Measurements from ENCODE around the gene COL23A1.
"Not testable (repeated sequence)": the region's sequence is repeated elsewhere in the genome, so short reads cannot be mapped to it uniquely, and the experiment has no call there.

The COL23A1 gene

GRCh38 chr5:178265746-178266145 is 324.4 kb downstream of the COL23A1 start:
- no peak for DNase-seq (ENCODE audit: low read depth)

DNA sequence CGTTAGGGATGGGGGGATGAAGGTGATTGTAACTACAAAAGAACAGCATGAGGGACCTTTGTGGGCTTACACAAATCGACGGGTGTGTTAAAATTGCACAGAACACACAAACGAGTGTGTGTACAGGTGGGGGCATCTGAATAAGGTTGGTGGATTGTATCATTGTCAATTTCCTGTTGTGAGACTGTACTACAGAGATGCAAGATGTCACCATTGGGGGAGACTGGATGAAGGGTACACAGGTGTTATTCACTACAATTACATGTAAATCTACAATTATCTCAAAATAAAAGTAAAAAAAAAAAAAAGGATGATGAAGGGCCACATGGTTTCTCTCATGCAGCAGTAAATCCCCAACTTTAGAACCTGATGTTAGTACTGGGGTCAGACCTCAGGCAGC is 326.1 kb downstream of the COL23A1 start:
- DNase-seq (ENCODE audit: low read depth), result no peak

GRCh38 chr5:178261666-178262600 is 328.3 kb downstream of the COL23A1 start:
- DNase-seq (ENCODE audit: low read depth), result no peak

DNA sequence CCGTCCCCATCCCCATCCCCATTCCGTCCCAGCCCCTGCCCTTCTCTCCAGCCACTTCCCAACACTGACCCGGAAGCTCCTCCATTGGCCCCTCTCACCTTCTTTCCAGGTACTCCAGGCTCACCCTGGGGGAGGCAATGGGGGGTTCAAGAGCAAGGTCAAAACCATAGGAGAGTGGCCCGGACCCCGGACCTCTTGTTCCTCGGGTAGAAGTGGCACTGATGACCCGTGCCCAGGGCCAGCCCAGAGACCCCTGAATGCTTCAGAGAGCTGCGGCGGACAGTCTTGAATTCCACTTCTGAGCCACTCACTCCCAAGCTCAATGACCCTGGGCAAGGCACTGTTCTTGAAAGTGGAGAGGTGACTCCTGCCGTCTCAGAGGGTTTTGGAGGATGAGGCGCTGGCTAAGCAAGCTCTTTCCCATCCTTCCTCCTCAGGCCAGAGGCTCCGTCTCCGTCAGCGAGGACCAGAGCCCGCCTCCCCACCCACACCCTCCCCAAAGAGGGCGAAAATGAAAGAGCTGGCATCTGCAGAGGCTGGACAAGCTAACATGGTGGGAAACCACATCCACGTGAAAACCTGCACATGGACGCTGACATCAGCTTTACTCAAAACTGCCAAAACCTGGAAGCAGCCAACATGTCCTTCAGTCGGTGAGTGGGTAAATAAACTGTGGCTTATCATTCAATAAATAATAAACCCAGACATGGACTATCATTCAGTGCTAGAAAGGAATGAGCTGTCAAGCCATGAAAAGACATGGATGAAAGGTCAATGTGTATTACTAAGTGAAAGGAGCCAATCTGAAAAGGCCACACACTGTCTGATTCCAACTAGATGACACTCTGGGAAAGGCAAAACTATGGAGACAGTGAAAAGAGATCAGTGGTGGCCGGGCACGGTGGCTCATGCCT is 330.3 kb downstream of the COL23A1 start:
- no peak for DNase-seq (ENCODE audit: low read depth)

DNA sequence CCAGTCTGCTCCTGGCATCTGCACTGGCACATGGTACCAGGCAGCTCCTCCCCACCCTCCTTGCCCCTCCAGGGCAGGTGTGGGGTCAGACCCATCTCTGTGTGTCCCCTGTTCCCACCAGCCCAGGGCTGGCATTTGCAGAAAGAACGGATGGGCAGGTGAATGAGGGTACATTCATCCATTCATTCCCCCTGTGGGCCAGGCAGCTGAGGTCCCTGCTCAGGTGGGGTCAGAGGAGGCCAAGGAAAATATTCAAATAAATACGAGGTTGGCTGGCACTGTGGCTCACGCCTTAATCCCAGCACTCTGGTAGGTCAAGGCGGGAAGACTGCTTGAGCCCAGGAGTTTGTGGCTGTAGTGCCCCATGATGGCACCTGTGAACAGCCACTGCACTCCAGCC is 332.5 kb downstream of the COL23A1 start:
- no peak for DNase-seq (ENCODE audit: low read depth)

DNA sequence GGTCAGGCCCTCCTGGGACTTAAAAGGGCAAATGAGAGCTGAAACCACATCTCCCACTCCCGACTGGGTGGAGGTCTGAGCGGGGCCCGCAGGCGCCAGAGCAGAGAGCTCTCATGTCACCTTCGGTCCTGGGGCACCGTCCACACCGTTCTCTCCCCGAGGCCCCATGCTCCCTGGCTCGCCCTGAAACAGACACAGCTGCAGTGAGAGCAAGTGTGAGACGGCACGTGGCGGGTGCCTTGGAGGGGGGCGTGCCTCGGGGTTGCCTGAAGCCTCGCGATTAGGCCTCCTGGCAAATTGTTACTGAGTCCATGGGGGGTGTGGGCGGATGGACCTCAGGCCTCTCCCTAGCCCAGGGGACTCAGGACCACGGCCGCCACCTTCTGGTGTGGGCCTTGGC is 333.4 kb downstream of the COL23A1 start:
- no peak for DNase-seq (ENCODE audit: low read depth)

- DNase-seq (ENCODE audit: low read depth), result not testable (repeated sequence)
Measured at GRCh38 chr5:178253632-178254031, 336.6 kb downstream of the COL23A1 start.

GRCh38 chr5:178252258-178252657 is 337.9 kb downstream of the COL23A1 start:
- DNase-seq (ENCODE audit: low read depth), result no peak

- no peak for DNase-seq (ENCODE audit: low read depth)
Measured at GRCh38 chr5:178250263-178250662, 339.9 kb downstream of the COL23A1 start.

DNA sequence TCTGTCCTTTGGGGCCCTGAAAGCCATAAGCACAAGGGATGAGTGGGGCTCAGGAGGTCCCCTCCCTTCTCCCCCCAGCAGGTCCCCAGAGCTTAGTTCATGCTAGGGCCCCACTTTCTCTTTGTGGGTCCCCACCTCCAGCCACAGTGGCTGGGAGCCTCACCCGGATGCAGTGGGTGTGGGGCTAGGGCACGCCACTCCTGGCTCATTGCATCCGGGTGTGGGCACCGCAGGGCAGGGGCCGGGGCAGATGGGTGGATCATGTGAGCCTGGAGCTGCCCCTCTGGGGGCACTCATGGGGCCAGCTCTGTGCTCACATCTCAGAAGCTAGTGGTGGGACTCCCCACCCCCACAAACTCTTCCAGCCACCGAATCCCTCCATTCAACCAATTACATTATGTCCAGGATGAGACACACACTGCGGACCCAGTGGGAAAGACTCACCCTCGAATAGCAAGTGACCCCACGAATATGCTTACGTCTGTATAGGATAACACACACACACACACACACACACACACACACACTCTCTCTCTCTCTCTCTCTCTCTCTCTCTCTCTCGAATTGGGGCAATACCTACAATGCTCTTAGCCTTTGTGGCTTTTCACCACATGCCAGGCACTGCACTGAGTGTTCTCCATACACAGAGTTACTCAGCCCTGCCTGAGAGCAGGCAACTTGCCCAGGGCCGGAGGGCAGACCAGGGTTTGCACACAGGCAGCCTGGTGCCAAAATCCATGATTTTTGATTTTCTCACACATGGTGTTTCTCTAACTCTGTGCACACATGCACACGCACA is 340.8 kb downstream of the COL23A1 start:
- DNase-seq (ENCODE audit: low read depth), result no peak

GRCh38 chr5:178248750-178249149 is 341.4 kb downstream of the COL23A1 start:
- no peak for DNase-seq (ENCODE audit: low read depth)

- no peak for DNase-seq (ENCODE audit: low read depth)
Measured at GRCh38 chr5:178247481-178248456, 342.4 kb downstream of the COL23A1 start.

- DNase-seq (ENCODE audit: low read depth), result no peak
Measured at GRCh38 chr5:178246624-178247279, 343.4 kb downstream of the COL23A1 start.

DNA sequence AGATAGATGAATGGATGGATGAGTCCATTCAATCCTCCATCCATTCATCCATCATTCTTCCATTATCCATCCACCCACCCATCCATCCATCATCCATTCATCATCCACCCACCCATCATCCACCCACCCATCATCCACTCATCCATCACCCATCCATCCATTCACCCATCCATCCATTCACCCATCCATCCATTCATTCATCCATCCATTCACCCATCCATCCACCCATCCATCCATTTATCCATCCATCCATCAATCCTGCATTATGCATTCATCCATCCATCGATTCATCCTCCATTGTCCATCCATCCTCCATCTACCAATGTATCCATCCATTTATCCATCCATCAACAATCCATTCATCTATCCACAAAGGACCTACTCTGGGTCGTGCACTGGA is 344.8 kb downstream of the COL23A1 start:
- DNase-seq (ENCODE audit: low read depth), result no peak

- no peak for DNase-seq (ENCODE audit: low read depth)
Measured at GRCh38 chr5:178244576-178244975, 345.6 kb downstream of the COL23A1 start.

DNA sequence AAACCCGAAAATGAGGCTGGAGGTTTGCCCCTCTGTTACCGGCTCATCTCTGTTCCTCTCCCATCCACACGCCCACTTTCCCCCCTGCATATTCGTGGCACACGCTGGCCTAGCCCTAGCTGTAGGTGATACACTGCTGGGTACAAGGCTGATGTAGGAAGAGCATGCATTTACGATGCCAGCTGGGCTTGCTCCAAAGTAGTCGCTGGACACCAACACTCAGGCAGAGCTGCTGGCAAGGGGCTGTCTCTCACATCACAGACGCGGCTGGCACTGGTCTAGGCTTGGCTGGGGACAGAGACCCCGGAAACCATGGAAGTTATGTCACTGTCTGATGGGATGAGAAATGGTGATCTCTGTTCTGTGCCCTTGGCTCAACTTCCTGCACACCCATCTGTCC is 347.8 kb downstream of the COL23A1 start:
- no peak for DNase-seq (ENCODE audit: low read depth)

DNA sequence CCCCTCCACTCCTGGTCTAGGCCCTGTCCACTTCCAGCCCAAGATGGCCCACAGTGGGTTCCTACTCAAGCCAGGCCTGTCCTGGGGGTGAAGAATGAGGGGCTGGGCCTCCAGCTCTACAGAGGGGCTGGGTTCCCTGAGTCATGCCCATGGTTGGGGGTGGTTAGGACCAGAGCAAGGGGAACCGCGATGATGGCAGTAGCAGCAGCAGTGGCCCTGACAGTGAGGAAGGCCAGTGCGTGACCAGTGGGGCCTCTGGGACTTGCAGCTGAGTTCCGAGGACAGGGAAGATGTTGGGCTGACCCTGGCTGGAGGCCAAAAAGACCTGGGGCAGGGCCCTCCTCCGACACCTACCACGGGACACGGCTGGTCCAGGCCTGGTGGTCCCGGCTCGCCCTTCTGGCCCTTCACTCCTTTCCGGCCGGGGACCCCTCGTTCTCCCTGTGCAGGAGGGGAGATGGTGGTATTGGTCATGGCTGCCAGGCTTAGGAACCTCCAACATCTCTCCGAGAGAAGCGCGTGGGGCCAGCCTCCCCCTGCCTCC is 348.4 kb downstream of the COL23A1 start:
- DNase-seq (ENCODE audit: low read depth), result no peak

GRCh38 chr5:178241231-178241663 is 348.9 kb downstream of the COL23A1 start:
- DNase-seq (ENCODE audit: low read depth), result no peak

GRCh38 chr5:178240766-178241165 is 349.4 kb downstream of the COL23A1 start:
- no peak for DNase-seq (ENCODE audit: low read depth)

GRCh38 chr5:178240341-178240741 is 349.9 kb downstream of the COL23A1 start:
- DNase-seq (ENCODE audit: low read depth), result no peak

Data from T follicular helper cell (primary cell).